ENCODE results near the gene FKBP5.
"Not testable (repeated sequence)": the region's sequence is repeated elsewhere in the genome, so short reads cannot be mapped to it uniquely, and the experiment has no call there.

The FKBP5 gene

DNA sequence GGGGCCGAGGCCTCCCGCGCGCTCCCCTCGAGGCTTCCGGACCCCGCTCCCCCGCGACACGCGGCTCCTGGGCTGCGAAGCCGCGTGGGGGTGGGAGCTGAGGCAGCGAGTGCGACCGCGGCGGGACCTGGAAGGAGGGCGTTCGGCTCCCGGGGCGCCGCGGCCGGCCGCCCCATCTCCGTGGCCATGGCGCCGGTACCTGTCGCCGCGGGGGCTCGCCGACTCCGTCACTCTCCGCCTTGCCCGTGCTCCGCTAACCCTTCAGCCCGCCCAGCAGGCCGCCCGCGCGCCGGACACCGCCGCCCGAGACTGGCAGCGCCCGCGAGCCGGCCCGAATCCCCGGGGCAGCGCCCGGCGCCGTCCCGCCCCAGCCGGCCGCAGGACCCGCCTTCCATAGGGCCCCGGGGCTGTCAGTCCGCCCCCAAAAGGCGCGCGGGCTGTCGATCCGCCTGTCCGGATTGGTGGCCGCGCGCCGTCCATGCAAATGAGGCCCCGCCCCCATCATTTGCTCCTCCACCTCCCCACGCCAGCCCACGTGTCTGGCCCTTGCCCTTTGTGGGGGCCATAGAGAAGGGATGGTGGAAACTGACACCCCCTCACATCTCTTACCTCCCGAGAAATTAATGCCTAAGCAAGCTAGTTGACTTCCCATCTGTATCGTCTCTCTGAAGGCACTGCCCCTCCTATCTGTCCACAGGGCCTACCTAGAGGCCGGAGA lies at the start of gene FKBP5:
TSS of gene FKBP5 (minus strand) at position 311 of the 718 bp plus-strand sequence. CDS start 46,091 bp downstream, outside the sequence.
- peak; percentile 55 for DNase-seq (ENCODE audit: low read depth)
- in situ Hi-C loops (cut with HindIII; ENCODE audit: low sequenced_read_pairs): no loop called here
- TF ChIP-seq, protein P1, sequence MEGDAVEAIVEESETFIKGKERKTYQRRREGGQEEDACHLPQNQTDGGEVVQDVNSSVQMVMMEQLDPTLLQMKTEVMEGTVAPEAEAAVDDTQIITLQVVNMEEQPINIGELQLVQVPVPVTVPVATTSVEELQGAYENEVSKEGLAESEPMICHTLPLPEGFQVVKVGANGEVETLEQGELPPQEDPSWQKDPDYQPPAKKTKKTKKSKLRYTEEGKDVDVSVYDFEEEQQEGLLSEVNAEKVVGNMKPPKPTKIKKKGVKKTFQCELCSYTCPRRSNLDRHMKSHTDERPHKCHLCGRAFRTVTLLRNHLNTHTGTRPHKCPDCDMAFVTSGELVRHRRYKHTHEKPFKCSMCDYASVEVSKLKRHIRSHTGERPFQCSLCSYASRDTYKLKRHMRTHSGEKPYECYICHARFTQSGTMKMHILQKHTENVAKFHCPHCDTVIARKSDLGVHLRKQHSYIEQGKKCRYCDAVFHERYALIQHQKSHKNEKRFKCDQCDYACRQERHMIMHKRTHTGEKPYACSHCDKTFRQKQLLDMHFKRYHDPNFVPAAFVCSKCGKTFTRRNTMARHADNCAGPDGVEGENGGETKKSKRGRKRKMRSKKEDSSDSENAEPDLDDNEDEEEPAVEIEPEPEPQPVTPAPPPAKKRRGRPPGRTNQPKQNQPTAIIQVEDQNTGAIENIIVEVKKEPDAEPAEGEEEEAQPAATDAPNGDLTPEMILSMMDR (IDR thresholded peaks at IDR 0.05; ENCODE audit: low read depth, low read length, missing control alignments): no peak
- H3K4me3 ChIP-seq (ENCODE audit: low read depth, low read length): peak within 1 kb of the TSS; percentile 61

DNA sequence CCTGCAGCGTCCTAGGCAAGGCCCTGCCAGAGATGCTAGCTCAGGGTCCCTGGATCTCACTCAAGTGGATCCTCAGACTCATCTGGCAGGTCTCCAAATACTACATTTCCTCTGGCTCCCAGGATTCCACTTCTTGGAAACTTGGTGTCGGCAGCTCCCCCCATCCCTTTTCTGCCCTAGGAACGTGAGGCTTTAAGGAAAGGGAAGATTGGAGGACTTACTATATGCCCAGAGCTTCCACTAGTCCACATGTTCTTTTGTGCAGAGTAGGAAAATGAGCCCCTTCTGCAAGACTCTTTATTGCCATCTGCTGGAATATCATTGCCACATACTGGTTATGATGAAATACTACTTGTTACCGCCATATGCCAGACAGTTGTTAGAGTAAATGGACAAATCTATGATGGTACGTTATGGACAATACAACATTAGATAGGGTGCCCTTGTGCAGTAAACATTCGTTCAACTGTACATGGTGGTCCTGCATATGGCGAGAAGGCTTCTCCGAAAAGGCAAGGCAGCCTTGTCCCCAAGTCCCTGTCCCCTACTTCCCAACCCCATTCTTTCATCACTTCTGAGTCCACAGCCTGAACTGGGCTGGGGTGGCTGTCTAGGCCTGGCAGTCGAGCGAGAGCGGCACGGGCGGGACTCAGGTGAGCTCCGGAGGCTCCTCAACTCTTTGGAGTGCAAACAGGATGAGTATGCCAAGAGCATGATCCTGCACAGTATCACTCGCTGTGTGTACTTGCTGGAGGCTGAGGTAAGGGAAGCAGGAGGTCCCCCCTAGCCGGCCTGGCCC lies 48.9 kb upstream of the FKBP5 start:
- DNase-seq (ENCODE audit: low read depth): peak; percentile 80
- in situ Hi-C loops (cut with HindIII; ENCODE audit: low sequenced_read_pairs): no loop called here
- H3K4me3 ChIP-seq (ENCODE audit: low read depth, low read length): no peak overlapping the region
- TF ChIP-seq, protein P1 (IDR thresholded peaks at IDR 0.05; ENCODE audit: low read depth, low read length, missing control alignments): peak; percentile 81

DNA sequence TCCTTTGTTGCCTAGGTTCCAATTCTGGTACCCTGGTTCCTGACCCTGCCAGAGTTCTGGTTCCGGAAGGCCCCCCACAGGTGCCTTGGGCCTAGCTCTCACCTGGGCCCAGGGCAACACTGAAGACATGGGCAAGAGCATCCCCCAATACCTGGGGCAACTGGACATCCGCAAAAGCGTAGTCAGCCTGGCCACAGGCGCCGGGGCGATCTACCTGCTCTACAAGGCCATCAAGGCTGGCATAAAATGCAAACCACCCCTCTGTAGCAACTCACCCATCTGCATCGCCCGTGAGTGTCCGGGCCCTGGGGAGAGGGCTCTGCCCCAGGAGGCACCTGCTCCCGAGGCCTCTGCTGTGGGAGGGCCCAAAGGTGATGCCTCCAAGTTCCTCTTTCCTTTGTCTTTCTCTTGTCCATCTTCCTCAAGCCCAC lies 48.3 kb upstream of the FKBP5 start, which contains the start of gene ARMC12:
TSS of gene ARMC12 (plus strand) at position 51 of the 431 bp plus-strand sequence. CDS start at position 128, 77 bp downstream.
- no peak for DNase-seq (ENCODE audit: low read depth)
- H3K4me3 ChIP-seq (ENCODE audit: low read depth, low read length): no peak within 1 kb of the TSS
- TF ChIP-seq, protein P1 (IDR thresholded peaks at IDR 0.05; ENCODE audit: low read depth, low read length, missing control alignments): no peak
- in situ Hi-C loops (cut with HindIII; ENCODE audit: low sequenced_read_pairs): no loop called here

DNA sequence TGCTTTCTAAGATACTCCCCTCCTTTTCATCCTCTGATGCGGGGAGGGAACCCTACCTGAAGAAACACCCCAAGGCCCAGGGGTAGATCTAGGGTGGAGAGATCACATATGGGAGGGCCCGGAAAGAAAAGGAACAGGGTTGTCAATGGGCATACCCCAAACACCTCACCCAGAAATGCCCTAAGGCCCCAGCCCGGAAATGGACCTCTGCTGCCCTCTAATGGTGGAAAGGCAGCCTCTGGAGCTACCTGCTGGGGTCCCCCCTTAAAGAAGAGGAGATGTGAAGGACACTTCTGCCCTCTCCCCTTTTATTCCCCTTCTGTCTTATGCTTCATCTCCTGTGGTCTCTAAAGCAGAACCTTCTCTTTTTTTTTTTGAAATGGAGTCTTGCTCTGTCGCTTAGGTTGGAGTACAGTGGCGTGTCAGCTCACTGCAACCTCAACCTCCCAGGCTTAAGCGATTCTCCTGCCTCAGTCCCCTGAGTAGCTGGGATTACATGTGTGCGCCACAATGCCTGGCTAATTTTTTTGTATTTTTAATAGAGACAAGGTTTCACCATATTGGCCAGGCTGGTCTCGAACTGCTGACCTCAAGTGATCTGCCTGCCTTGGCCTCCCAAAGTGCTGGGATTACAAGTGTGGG lies 47.7 kb upstream of the FKBP5 start:
- DNase-seq (ENCODE audit: low read depth): no peak
- in situ Hi-C loops (cut with HindIII; ENCODE audit: low sequenced_read_pairs): no loop called here
- no peak overlapping the region for H3K4me3 ChIP-seq (ENCODE audit: low read depth, low read length)
- TF ChIP-seq, protein P1 (IDR thresholded peaks at IDR 0.05; ENCODE audit: low read depth, low read length, missing control alignments): peak; percentile 92

DNA sequence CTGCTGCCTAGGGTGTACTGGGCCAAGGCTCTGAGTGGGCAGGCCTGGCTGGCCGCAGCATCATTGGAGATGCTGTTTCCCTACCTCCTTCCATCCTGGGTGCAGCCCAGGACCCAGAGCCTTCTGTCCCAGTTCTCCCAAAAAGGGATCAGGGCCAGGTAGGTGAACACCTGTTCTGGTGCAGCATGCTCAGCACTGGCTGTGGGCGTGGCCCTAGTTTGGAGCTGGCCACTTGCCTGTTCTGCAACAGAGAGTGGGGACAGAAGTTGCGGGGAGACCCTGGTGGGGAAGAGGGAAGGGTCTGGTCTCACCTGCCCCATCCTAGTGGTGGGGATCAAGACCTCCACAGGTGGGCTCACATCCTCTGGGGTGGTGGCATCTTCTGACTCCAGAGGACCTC lies 46.7 kb upstream of the FKBP5 start:
- TF ChIP-seq, protein P1 (IDR thresholded peaks at IDR 0.05; ENCODE audit: low read depth, low read length, missing control alignments): no peak
- in situ Hi-C loops (cut with HindIII; ENCODE audit: low sequenced_read_pairs): no loop called here
- DNase-seq (ENCODE audit: low read depth): no peak
- no peak overlapping the region for H3K4me3 ChIP-seq (ENCODE audit: low read depth, low read length)

DNA sequence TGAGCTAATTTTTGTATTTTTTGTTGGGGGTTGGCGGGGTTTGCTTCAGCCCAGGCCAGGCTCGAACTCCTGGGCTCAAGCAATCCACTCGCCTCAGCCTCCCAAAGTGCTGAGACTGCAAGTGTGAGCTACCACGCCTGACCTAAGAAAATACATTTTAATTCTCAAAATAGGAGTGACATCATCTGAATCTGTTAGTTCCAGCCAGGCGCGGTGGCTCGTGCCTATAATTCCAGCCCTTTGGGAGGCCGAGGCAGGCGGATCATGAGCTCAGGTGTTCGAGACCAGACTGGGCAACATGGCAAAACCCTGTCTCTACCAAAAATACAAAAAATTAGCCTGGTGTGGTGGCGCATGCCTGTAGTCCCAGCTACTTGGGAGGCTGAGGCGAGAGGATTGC lies 45.6 kb upstream of the FKBP5 start:
- DNase-seq (ENCODE audit: low read depth); in situ Hi-C loops (cut with HindIII; ENCODE audit: low sequenced_read_pairs); H3K4me3 ChIP-seq (ENCODE audit: low read depth, low read length): not testable (repeated sequence)
